ENCODE results near the gene TDRD9. TPM values are rescaled to one million over a fixed set of nuclear protein-coding genes. Genes with fewer than 3 reads are reported as not detected.
A peak's percentile ranks its signal among the peaks of the same experiment; 100 is the strongest.

The TDRD9 gene
- total and polyA plus RNA-seq, 2 donors from 2014 or later = 1.6 to 6.6 TPM

DNA sequence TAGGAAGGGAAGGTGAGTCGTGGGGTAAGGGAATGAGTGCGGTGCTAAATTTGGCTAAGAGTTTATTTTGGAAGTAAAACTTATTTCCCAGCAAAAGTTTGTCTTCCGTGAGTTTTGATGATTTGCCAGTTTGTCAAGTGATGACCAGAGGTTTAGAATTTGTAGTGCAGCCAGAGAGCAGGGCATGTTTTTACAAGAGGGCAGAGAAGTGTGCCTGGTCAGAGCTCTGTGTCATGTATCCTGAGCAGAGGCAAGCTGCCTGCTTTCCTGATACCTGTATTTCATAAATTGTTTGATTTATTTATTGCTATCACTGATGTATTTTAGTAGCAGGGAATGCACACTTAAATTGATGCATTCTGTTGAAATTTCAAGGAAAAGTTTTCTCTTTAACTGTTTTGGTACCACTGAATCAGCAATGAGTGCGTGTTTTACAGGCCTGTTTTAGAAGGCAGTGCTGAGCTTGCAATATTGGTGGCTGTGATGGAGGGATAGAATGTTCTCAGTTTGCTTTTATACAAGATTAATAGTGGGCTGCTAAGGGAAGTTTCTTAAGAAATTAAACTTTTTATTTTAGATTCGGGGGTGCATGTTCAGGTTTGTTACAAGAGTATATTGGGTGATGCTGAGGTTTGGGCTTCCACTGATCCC is 33.8 kb downstream of the TDRD9 start:
- Histone ChIP-seq H3K9ac (ENCODE audit: low read length in 3 of 3) (no peak overlapping the region), H3K9me3 (ENCODE audit: control insufficient read depth in 2 of 3, insufficient read depth in 1 of 3, low read length in 3 of 3) (no peaks in the 10 kb centered on the region), H3K27me3 (ENCODE audit: control insufficient read depth, insufficient read depth, low read length) (no peaks in the 10 kb centered on the region), H3K4me1 (ENCODE audit: control insufficient read depth in 2 of 3, insufficient read depth in 2 of 3, low read depth in 1 of 3, low read length in 3 of 3) (no peaks in the 10 kb centered on the region), H3K27ac (ENCODE audit: low read depth in 2 of 2, low read length in 2 of 2) (no peak overlapping the region), H3K4me3 (ENCODE audit: low read length in 3 of 3) (no peak overlapping the region), H3K36me3 (ENCODE audit: control insufficient read depth in 2 of 3, insufficient read depth in 3 of 3, low read length in 3 of 3) (no peaks in the 10 kb centered on the region)
- TF ChIP-seq, protein P1, sequence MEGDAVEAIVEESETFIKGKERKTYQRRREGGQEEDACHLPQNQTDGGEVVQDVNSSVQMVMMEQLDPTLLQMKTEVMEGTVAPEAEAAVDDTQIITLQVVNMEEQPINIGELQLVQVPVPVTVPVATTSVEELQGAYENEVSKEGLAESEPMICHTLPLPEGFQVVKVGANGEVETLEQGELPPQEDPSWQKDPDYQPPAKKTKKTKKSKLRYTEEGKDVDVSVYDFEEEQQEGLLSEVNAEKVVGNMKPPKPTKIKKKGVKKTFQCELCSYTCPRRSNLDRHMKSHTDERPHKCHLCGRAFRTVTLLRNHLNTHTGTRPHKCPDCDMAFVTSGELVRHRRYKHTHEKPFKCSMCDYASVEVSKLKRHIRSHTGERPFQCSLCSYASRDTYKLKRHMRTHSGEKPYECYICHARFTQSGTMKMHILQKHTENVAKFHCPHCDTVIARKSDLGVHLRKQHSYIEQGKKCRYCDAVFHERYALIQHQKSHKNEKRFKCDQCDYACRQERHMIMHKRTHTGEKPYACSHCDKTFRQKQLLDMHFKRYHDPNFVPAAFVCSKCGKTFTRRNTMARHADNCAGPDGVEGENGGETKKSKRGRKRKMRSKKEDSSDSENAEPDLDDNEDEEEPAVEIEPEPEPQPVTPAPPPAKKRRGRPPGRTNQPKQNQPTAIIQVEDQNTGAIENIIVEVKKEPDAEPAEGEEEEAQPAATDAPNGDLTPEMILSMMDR (IDR thresholded peaks at IDR 0.05; ENCODE audit: borderline replicate concordance, extremely low read depth, insufficient read depth) = no peak
- FAIRE-seq = no peak
- intact Hi-C loops (cut with DNase I) = no loop called here
- DNase-seq = no peak

DNA sequence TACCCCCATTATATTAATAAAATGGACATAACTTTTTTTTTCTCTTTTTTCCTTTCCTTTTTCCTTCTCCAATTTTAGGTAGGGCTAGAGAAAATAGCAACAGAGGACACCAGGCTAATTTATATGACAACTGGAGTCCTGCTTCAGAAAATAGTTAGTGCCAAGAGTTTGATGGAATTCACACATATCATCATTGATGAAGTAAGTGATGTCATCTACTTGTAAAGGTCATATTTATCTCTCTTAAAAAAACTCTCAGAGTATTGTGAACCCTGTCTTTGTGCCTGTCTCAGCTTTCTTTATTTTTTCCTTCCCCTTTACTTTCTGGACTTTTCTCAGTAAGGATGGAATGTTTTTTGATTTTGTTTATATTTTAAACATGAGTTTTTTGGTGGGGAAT is 38.4 kb downstream of the TDRD9 start:
- Histone ChIP-seq H3K27me3 (ENCODE audit: control insufficient read depth, insufficient read depth, low read length) (no peaks in the 10 kb centered on the region), H3K27ac (ENCODE audit: low read depth in 2 of 2, low read length in 2 of 2) (no peak overlapping the region), H3K9ac (ENCODE audit: low read length in 3 of 3) (no peak overlapping the region), H3K4me1 (ENCODE audit: control insufficient read depth in 2 of 3, insufficient read depth in 2 of 3, low read depth in 1 of 3, low read length in 3 of 3) (no peaks in the 10 kb centered on the region), H3K9me3 (ENCODE audit: control insufficient read depth in 2 of 3, insufficient read depth in 1 of 3, low read length in 3 of 3) (no peaks in the 10 kb centered on the region), H3K4me3 (ENCODE audit: low read length in 3 of 3) (no peak overlapping the region), H3K36me3 (ENCODE audit: control insufficient read depth in 2 of 3, insufficient read depth in 3 of 3, low read length in 3 of 3) (no peaks in the 10 kb centered on the region)
- FAIRE-seq = no peak
- intact Hi-C loops (cut with DNase I) = no loop called here
- no peak for DNase-seq
- TF ChIP-seq, protein P1 (IDR thresholded peaks at IDR 0.05; ENCODE audit: borderline replicate concordance, extremely low read depth, insufficient read depth) = no peak

DNA sequence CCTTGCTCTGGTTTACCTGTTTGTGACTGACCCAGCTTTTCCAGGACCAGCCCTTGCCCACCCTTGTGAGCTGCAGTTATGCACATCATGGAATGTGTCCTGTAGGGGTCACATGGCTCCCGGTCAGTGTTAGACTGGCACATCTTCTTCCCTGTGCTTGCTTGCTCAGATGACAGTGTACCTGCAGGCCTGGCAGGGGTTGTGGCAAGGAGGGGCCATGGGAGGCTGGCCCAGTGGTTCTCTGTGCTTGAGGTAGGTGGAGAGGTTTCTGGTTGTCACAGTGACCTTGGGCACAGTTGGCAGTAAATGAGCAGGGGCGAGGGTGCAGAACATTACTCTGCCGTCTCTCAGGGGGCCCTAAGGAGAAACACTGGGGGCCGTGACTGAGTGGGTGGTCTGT is 41.7 kb downstream of the TDRD9 start:
- intact Hi-C loops (cut with DNase I) = no loop called here
- no peak overlapping the region for H3K4me3 ChIP-seq (ENCODE audit: low read length in 3 of 3)
- H3K27me3 ChIP-seq (ENCODE audit: control insufficient read depth, insufficient read depth, low read length) = no peaks in the 10 kb centered on the region
- no peaks in the 10 kb centered on the region for H3K9me3 ChIP-seq (ENCODE audit: control insufficient read depth in 2 of 3, insufficient read depth in 1 of 3, low read length in 3 of 3)
- H3K36me3 ChIP-seq (ENCODE audit: control insufficient read depth in 2 of 3, insufficient read depth in 3 of 3, low read length in 3 of 3) = no peaks in the 10 kb centered on the region
- DNase-seq (no peak), FAIRE-seq (no peak)
- no peak overlapping the region for H3K9ac ChIP-seq (ENCODE audit: low read length in 3 of 3)
- H3K27ac ChIP-seq (ENCODE audit: low read depth in 2 of 2, low read length in 2 of 2) = no peak overlapping the region
- TF ChIP-seq, protein P1 (IDR thresholded peaks at IDR 0.05; ENCODE audit: borderline replicate concordance, extremely low read depth, insufficient read depth) = no peak
- no peaks in the 10 kb centered on the region for H3K4me1 ChIP-seq (ENCODE audit: control insufficient read depth in 2 of 3, insufficient read depth in 2 of 3, low read depth in 1 of 3, low read length in 3 of 3)

DNA sequence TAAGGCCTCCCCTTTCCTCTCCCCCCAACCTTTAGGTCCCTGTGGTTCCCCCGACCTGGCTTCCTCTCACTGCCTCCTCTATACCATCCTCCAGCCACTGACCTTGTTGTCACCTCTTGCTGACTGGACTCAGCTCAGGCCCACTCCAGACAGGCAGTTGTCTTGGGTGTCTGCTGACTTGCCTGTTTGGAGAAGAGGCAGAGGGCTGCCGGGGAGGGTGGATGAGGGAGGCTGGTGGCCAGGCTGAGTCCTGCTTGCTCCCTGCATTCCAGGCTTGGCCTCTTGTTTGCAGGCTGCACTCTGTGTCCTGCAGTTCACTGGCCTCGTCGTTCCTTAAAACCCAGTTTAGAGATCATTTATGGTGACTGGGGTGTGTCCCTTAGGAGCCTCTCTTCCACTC is 45.1 kb downstream of the TDRD9 start:
- no peak overlapping the region for H3K4me3 ChIP-seq (ENCODE audit: low read length in 3 of 3)
- intact Hi-C loops (cut with DNase I) = no loop called here
- H3K27me3 ChIP-seq (ENCODE audit: control insufficient read depth, insufficient read depth, low read length) = no peaks in the 10 kb centered on the region
- TF ChIP-seq, protein P1 (IDR thresholded peaks at IDR 0.05; ENCODE audit: borderline replicate concordance, extremely low read depth, insufficient read depth) = no peak
- no peaks in the 10 kb centered on the region for H3K4me1 ChIP-seq (ENCODE audit: control insufficient read depth in 2 of 3, insufficient read depth in 2 of 3, low read depth in 1 of 3, low read length in 3 of 3)
- H3K9me3 ChIP-seq (ENCODE audit: control insufficient read depth in 2 of 3, insufficient read depth in 1 of 3, low read length in 3 of 3) = no peaks in the 10 kb centered on the region
- no peak for FAIRE-seq
- DNase-seq = peak in 2 of 5 donors; percentile 9 to 76
- no peak overlapping the region for H3K9ac ChIP-seq (ENCODE audit: low read length in 3 of 3)
- H3K27ac ChIP-seq (ENCODE audit: low read depth in 2 of 2, low read length in 2 of 2) = no peak overlapping the region
- H3K36me3 ChIP-seq (ENCODE audit: control insufficient read depth in 2 of 3, insufficient read depth in 3 of 3, low read length in 3 of 3) = no peaks in the 10 kb centered on the region
